ENCODE measurements around the gene MCM6.

- TF ChIP-seq CTCF (IDR thresholded peaks at IDR 0.05) (no peak), EP300 (IDR thresholded peaks at IDR 0.05) (no peak)
Measured at GRCh38 chr2:135875491-135876065, 665 bp downstream of the MCM6 start.
